ENCODE measurements around the gene C6orf118. TPM values are rescaled to one million over a fixed set of nuclear protein-coding genes. Genes with fewer than 3 reads are reported as not detected.

C6orf118 gene
- total and polyA plus RNA-seq, 2 donors (not counting 3 experiments of a cell fraction or from before 2014, with no cell fraction given), result not detected

- dilution Hi-C loops (cut with MboI; ENCODE audit: extremely low pct_ligation_motif_present, low sequenced_read_pairs), result no loop called here
- no peaks in the 10 kb centered on the region for H3K9me1 ChIP-seq (replicated peaks; ENCODE audit: control insufficient read depth, extremely low read depth, insufficient read depth, low read length)
- H4K20me1 ChIP-seq (replicated peaks; ENCODE audit: control insufficient read depth, extremely low read depth, insufficient read depth, low read length), result no peaks in the 10 kb centered on the region
- no peaks in the 10 kb centered on the region for H3K27me3 ChIP-seq (ENCODE audit: control insufficient read depth in 2 of 2, insufficient read depth in 2 of 2, low read length in 2 of 2)
- no peaks in the 10 kb centered on the region for H3K9me3 ChIP-seq (replicated peaks; ENCODE audit: control insufficient read depth, insufficient read depth, low read length)
- ChIA-PET CTCF (interaction anchor here (1.4 kb wide), 1 partner anchor 15 kb away, joined by 3 read pairs; no protein-coding TSS in a partner anchor), POLR2A (no interaction called here)
- no peak overlapping the region for H3K4me3 ChIP-seq (replicated peaks in 1 of 3; ENCODE audit: insufficient read depth in 1 of 3, low read depth in 1 of 3, low read length in 3 of 3)
- no peak overlapping the region for H3K4me2 ChIP-seq (ENCODE audit: insufficient read depth, low read length)
- no peaks in the 10 kb centered on the region for H3K79me2 ChIP-seq (ENCODE audit: control insufficient read depth, insufficient read depth, low read length)
- no peaks in the 10 kb centered on the region for H3K4me1 ChIP-seq (ENCODE audit: control insufficient read depth, extremely low read depth, insufficient read depth, low read length)
- no peak overlapping the region for H3K9ac ChIP-seq (replicated peaks; ENCODE audit: extremely low read depth, insufficient read depth, low read length)
- H3K36me3 ChIP-seq (ENCODE audit: control insufficient read depth in 2 of 2, extremely low read depth in 1 of 2, insufficient read depth in 2 of 2, low read length in 2 of 2), result no peaks in the 10 kb centered on the region
- no peak for TF ChIP-seq MAX (IDR thresholded peaks at IDR 0.05; ENCODE audit: insufficient read depth, insufficient read length)
- no peak for TF ChIP-seq FOS (IDR thresholded peaks at IDR 0.05; ENCODE audit: borderline replicate concordance, insufficient read depth, low read length)
- TF ChIP-seq POLR2AphosphoS5 (IDR thresholded peaks at IDR 0.05; ENCODE audit: insufficient read depth, low read depth, low read length), result no peak
- no peak for TF ChIP-seq MYC (IDR thresholded peaks at IDR 0.05; ENCODE audit: low read depth, low read length)
- TF ChIP-seq GATA2 (IDR thresholded peaks at IDR 0.05; ENCODE audit: insufficient read depth, insufficient read length, low read depth, low read length), result no peak
- TF ChIP-seq JUN (IDR thresholded peaks at IDR 0.05; ENCODE audit: borderline replicate concordance, insufficient read depth, insufficient read length, low read depth), result no peak
- TF ChIP-seq CTCF (IDR thresholded peaks at IDR 0.05; ENCODE audit: extremely low read depth in 1 of 2, insufficient read depth in 1 of 2, low read depth in 1 of 2, low read length in 2 of 2), result no peak
- no peak for TF ChIP-seq POLR2A (IDR thresholded peaks at IDR 0.05; ENCODE audit: low read depth, low read length)
- TF ChIP-seq EZH2 (IDR thresholded peaks at IDR 0.05; ENCODE audit: borderline replicate concordance, low read depth, low read length, severe bottlenecking), result no peak
- no TSS peak for BruUV-seq (replicated peaks)
- intact Hi-C loops (cut with micrococcal nuclease), result no loop called here
- no peak overlapping the region for H2AFZ ChIP-seq (ENCODE audit: low read depth, low read length)
- FAIRE-seq, result no peak
- no peak for DNase-seq (ENCODE audit: low read depth, low spot score)
- H3K27ac ChIP-seq (ENCODE audit: insufficient read depth, low read depth, low read length), result no peak overlapping the region
Observed at GRCh38 chr6:165245701-165246100, 63.7 kb downstream of the C6orf118 start.

Data from endothelial cell of umbilical vein (primary cell).